Breast epithelium (tissue), 3 donors: ENCODE results near the gene EGLN1.
A peak's percentile ranks its signal among the peaks of the same experiment; 100 is the strongest.

Experiments
- POLR2A ChIP-seq: fragments of 450-650 bp; IDR thresholded peaks from one replicate; pipeline ENCODE4 v1.6.1; 2016; ENCODE audit warnings: antibody characterized with exemption, mild to moderate bottlenecking, moderate library complexity
- POLR2AphosphoS5 ChIP-seq, 3 donors: sonication (generic); formaldehyde crosslinking; IDR thresholded peaks; one replicate each; pipeline ENCODE4 v1.6.1; 2017; ENCODE audit warnings: antibody characterized with exemption in 3 of 3
- TF ChIP-seq, protein P1 (sequence below), 3 donors: fragments of 450-650 bp; IDR thresholded peaks; one replicate each; pipeline ENCODE4 v1.5.1; 2016 to 2017; ENCODE audit warnings: antibody characterized with exemption in 3 of 3, mild to moderate bottlenecking in 3 of 3, moderate library complexity in 3 of 3

DNA sequence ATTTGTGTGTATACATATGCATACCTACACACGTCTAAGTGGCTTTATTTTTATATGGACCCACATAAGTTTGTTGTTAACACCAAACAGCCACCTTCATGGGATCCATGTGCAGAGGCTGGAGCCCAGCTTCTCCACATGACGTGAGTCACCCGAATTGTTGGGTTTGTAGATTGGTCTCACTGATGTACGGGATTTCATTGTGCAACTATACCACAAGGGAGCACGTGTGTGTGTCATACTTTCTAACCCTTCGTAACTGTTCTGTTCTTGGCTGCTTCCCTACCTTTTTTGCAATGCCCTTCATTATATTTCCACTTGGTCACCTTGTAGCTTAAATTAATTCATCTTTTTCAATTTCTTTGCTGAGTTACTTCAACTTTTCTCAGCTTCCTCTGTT lies 63.0 kb downstream of the EGLN1 start:
- TF ChIP-seq, protein P1, sequence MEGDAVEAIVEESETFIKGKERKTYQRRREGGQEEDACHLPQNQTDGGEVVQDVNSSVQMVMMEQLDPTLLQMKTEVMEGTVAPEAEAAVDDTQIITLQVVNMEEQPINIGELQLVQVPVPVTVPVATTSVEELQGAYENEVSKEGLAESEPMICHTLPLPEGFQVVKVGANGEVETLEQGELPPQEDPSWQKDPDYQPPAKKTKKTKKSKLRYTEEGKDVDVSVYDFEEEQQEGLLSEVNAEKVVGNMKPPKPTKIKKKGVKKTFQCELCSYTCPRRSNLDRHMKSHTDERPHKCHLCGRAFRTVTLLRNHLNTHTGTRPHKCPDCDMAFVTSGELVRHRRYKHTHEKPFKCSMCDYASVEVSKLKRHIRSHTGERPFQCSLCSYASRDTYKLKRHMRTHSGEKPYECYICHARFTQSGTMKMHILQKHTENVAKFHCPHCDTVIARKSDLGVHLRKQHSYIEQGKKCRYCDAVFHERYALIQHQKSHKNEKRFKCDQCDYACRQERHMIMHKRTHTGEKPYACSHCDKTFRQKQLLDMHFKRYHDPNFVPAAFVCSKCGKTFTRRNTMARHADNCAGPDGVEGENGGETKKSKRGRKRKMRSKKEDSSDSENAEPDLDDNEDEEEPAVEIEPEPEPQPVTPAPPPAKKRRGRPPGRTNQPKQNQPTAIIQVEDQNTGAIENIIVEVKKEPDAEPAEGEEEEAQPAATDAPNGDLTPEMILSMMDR (IDR thresholded peaks at IDR 0.05) = no peak
- TF ChIP-seq POLR2A (no peak), POLR2AphosphoS5 (IDR thresholded peaks at IDR 0.05) (peak in 1 of 3 donors; percentile 32)
